HG02943 (cell line): Measurements from ENCODE around the gene DPCD.

ENCODE experiments used
- ATAC-seq: cut with Tn5 transposase; IDR thresholded peaks from one replicate; pipeline ENCODE4 v1.9.1; 2021; ENCODE audit warnings: mild to moderate bottlenecking, low read depth, moderate library complexity; ENCODE audit not compliant: unreplicated experiment

The DPCD gene

DNA sequence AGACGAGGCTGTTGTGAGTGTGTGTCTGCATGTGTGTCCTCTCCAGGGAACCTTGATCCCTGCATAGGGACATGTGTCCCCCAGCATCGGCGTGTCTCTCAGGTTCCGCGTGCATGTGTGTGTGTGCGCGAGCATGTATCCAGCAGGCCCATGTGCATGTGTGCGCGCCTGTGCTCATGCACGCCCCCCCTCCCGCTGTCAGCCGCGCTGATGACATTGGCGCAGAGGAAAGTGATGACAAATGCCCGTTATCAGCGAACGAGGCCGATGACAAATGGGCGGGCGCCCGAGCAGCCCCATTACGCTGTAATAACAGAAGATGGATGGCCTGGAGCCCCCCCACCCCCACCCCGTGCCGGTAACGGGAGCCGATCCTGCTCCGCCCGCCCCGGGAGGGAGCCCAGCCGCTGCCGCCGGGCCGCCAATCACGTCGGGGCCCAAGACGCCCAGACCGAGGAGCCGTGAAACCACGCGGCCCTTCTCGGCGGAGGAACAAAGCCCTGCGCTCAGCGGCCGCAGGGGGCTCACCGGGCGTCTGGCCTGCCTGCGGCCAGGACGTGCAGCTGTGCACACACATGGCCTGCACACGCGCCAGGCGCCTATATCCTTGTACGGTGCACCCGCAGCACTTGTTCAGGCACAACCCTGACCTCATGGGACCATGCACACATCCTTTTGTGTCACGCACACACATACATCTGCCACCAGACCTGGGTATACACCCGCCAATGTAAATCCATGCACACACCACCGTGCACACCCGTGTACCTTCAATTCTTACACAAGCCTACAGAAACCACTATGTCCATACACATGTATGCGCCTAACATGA is 21.6 kb upstream of the DPCD start:
- no peak for ATAC-seq

GRCh38 chr10:101567165-101568006 is 20.7 kb upstream of the DPCD start:
- ATAC-seq: no peak

- no peak for ATAC-seq
These were observed 19.9 kb upstream of the DPCD start for GRCh38 chr10:101568054-101568745.

DNA sequence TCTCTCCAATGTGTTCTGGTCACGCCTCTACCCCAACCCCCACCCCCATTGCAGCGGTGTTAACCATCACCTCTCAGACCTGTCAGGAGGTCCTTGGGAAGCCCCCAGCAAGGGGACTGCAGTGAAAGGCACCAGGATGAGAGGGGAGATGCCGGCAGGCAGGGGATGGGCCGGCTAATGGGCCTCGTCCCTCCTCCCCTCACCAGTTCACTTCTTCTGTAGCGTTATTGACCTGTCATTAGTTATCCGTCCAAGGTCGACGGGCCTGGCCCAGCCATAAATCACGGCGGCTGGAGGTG is 18.8 kb upstream of the DPCD start:
- ATAC-seq: no peak

DNA sequence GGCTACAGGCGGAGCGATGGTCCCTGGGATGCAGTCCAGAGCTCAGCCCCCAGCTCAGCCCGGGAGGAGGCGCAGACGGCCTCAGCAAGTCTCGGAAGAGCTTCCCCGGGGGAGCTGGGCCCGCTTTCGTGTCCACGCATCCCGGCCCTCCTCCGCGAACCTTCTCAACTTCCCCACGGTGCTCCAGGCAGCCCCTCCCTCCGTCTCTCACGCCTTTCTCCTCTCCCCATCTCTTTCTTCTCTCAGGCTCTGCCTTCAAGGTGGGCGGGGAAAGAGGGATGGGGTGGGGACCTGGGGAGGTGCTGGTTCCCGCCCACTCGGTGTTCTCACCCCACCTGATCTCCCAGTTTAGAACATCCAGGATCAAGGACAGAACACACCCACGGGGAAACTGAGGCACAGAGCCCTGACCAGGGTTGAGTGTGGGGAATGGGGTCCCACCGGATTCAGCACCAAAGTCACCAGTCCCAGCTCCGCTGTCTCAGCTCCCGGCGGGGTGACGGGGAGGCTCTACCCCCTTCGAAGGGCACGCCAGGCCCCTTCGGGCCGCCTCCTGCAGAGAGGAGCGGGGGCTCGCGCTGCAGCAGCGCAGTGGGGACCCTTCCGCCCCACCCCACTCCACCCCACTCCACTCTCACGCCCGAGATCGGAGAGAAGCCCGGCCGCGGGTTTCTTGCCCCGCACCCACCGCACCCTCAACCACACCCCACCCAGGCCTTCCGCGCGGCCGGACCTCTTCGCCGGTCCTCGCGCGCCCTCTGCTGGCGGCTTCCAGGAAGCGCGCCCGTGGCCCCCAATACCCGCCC is 18.3 kb upstream of the DPCD start:
- ATAC-seq: peak; percentile 65

DNA sequence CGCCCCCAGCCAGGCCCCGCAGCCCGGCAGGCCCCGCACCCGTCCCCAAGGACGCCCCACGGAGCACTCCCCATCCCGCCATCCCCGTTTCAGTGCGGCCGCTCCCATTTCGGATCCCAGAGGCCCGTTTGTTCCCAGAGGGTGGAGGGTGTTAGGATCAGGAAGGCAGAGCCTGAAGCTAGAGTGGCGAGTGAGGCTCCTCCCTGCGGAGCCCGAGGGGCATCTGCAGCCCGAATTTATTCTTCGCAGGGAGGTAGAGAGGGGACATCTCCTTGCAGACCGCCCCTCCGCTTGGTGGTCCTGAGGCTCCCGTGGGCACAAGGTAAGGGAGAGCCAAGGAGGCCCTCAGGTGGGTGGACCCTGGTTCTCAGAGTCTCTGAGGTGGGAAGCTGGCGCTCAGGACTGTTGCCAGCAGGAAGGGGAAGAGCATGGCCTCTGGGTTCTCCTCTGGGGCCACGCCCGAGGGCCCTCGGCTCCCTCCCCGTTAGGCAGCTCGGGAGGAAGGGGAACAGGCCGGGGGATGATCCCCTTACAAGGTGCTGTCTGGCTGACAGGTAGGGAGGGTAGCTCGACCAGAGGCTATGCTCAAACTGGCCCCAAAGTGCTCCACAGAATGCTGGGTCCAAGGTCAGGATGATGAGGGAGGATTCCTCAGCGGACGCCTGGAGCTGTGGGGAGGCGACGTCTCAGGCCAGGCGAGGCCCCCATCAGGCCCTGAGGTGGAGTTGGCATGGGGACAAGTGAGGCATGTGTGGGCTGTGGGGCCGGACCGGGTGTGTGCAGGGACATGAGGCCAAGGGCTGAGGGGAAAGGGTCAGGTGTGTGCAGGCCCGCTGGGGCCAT is 17.5 kb upstream of the DPCD start:
- ATAC-seq: no peak

GRCh38 chr10:101571271-101571925 is 16.7 kb upstream of the DPCD start:
- no peak for ATAC-seq

DNA sequence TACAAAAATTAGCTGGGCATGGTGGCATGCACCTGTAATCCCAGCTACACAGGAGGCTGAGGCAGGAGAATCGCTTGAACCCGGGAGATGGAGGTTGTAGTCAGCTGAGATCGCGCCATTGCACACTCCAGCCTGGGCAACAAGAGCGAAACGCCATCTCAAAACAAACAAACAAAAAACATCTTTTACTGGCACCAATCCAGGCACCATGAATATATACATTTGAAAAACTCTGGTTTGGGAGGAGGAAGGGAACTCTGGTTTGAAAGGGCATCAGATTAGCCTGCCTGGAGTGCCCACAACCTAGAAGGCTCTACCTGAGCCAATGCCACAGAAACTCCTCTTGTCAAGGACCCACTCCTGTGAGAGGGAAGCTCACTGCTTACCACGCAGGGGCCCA is 16.0 kb upstream of the DPCD start:
- no peak for ATAC-seq

DNA sequence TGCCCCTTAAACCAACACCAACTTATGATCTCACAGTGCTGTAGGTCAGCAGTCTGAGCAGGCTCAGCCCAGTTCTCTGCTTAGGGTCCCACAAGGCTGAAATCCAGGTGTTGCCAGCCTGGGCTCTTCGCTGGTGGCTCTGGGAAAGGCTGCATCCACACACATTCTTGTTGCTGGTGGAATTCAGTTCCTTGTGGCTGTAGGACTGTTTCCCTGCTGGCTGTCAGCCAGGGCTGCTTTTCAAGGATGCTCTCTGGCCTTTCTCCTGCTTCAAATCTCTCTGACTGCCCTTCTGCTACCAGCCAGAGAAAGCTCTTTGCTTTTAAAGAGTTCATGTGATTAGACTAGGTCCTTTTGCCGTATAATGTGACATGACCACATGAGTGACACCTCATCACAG is 15.3 kb upstream of the DPCD start:
- no peak for ATAC-seq

- ATAC-seq: no peak
These were observed 14.0 kb upstream of the DPCD start for GRCh38 chr10:101573885-101574753.

- ATAC-seq: no peak
These were observed 13.0 kb upstream of the DPCD start for GRCh38 chr10:101575091-101575490.

DNA sequence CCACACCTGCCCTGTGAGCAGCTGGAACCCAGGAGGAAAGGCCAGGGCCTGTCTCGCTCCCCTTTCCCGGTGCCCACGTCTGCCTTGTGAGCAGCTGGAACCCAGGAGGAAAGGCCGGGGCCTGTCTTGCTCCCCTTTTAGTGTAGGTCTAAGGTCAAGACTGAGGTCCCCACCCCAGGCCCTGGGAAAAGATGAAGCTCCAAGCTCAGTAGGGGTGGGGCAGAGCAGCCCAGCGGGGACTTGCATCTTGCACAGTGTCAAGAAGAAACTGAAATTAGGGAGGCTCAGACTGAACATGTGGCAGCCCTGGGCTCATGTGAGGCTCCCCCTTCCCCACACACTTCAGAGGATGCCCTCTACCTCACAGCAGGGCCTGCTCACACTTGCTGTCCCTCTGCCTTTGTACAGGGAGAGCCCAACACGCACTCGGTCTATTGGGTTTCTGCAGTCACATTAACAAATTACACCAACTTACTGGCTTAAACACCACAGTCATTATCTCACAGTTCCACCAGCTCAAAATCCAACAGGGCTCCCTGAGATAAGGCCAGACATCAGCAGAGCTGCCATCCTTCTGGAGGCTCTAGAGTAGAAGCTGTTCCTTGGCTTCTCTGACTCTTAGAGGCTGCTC is 12.4 kb upstream of the DPCD start:
- ATAC-seq: no peak

DNA sequence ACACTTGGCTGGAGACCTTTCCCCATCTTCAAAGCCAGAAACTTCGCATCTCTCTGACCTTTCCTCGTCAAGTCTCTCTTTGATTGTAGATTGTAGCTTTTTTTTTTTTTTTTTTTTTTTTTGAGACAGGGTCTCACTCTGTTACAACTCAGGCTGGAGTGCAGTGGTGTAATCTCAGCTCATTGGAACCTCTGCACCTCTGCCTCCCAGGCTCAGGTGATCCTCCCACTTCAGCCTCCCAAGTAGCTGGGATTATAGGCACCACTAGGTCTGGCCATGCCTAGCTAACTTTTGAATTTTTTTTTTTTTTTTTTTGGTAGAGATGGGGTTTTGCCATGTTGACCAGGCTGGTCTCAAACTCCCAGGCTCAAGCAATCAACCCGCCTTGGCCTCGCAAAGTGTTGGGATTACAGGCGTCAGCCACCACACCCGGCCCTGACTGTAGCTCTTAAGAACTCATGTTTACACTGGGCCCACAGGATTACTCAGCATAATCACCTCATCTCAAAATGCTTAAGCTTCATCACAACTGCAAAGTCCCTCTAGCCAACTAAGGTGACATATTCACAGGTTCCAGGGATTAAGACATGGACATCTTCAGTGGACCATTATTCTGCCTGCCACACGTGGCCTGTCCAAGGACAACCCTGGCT is 11.8 kb upstream of the DPCD start:
- no peak for ATAC-seq

DNA sequence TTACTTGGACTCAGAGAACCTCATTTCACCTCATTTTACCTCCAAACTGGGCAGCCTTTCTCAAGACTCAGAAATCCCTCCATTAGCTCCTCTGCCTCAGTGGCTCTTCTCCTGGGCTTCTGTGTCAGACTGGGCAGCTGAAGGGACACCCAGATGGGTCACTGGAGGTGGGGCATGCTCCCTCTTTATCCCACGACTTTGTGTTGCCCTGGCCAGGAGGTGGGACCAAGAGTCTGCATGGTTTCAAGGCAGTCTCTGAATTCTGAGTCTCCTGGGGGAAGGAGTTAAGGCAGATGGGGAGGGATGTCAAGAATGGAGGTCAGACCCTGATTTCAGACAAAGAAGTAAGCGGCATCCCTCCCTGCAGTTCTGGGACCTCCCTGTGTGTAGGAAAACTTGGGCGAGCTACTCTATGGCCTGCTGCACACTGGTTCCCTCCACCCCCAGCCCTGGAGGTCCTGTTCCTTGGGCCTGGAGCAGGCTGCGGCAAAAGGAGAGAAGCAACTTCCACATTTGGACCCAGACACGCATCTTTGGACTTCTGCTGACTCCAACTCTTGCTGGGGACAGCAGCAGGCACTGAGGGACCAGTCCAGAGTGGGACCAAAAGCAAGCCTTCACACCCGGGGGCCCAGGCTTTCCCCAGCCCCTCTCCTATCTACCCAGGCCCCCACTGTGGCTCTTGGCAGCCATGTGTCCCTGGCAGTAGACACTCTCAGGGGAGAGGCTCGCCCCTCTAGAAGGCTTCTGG is 10.8 kb upstream of the DPCD start:
- ATAC-seq: no peak

DNA sequence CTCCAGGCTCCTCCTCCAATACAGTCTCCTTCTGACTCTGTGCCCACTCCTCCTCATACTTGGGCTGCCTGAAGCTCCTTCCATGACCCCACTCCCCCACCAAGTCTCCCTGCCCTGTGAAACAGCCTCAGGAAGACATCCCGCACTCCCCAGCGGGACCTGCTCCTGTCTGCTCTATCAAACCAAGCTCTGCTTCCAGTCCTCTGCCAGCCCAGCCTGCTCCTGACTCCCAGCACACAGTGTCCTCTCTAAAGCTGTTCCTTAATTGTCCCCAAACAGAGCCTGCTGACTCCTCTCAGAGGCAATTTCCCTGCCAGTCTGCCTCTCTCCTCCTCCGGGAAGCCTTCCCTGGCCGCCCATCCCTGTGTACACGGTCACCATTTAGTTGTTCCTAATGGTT is 9.9 kb upstream of the DPCD start:
- no peak for ATAC-seq

GRCh38 chr10:101578803-101579515 is 9.2 kb upstream of the DPCD start:
- ATAC-seq: no peak
